Measurements from ENCODE around the gene PLXNB2. TPM values are rescaled to one million over a fixed set of nuclear protein-coding genes. Genes with fewer than 3 reads are reported as not detected.

PLXNB2 gene
- total and polyA plus RNA-seq, 2 donors from 2014 or later = 128 to 383 TPM

- intact Hi-C loops (cut with DNase I) = no loop called here
- H3K4me3 ChIP-seq (ENCODE audit: low read length in 3 of 3) = no peak overlapping the region
- FAIRE-seq (no peak), DNase-seq (no peak)
- no peaks in the 10 kb centered on the region for H3K4me1 ChIP-seq (ENCODE audit: control insufficient read depth in 2 of 3, insufficient read depth in 2 of 3, low read depth in 1 of 3, low read length in 3 of 3)
- H3K27me3 ChIP-seq (ENCODE audit: control insufficient read depth, insufficient read depth, low read length) = no peaks in the 10 kb centered on the region
- H3K36me3 ChIP-seq (ENCODE audit: control insufficient read depth in 2 of 3, insufficient read depth in 3 of 3, low read length in 3 of 3) = peaks cover 0 to 11% (median 9%) of the 10 kb centered on the region in 3 donors
- H3K27ac ChIP-seq (ENCODE audit: low read depth in 2 of 2, low read length in 2 of 2) = no peak overlapping the region
- H3K9me3 ChIP-seq (ENCODE audit: control insufficient read depth in 2 of 3, insufficient read depth in 1 of 3, low read length in 3 of 3) = no peaks in the 10 kb centered on the region
- no peak overlapping the region for H3K9ac ChIP-seq (ENCODE audit: low read length in 3 of 3)
- TF ChIP-seq CTCF (IDR thresholded peaks at IDR 0.05; ENCODE audit: borderline replicate concordance, extremely low read depth, insufficient read depth) = no peak
Measured at GRCh38 chr22:50229370-50229769, 78.1 kb downstream of the PLXNB2 start.

- intact Hi-C loops (cut with DNase I) = no loop called here
- FAIRE-seq = no peak
Measured at GRCh38 chr22:50228366-50228765, 79.1 kb downstream of the PLXNB2 start.

GRCh38 chr22:50227579-50228215 is 79.7 kb downstream of the PLXNB2 start:
- intact Hi-C loops (cut with DNase I) = no loop called here
- no peak for FAIRE-seq

More at GRCh38 chr22:50228366-50228765, 79.1 kb downstream of the PLXNB2 start:
- no peak overlapping the region for H3K27ac ChIP-seq (ENCODE audit: low read depth in 2 of 2, low read length in 2 of 2)
- H3K27me3 ChIP-seq (ENCODE audit: control insufficient read depth, insufficient read depth, low read length) = no peaks in the 10 kb centered on the region
- no peak overlapping the region for H3K9ac ChIP-seq (ENCODE audit: low read length in 3 of 3)
- H3K9me3 ChIP-seq (ENCODE audit: control insufficient read depth in 2 of 3, insufficient read depth in 1 of 3, low read length in 3 of 3) = no peaks in the 10 kb centered on the region
- no peak for TF ChIP-seq CTCF (IDR thresholded peaks at IDR 0.05; ENCODE audit: borderline replicate concordance, extremely low read depth, insufficient read depth)
- no peaks in the 10 kb centered on the region for H3K4me1 ChIP-seq (ENCODE audit: control insufficient read depth in 2 of 3, insufficient read depth in 2 of 3, low read depth in 1 of 3, low read length in 3 of 3)
- no peak for DNase-seq
- no peak overlapping the region for H3K4me3 ChIP-seq (ENCODE audit: low read length in 3 of 3)
- peaks cover 0 to 16% (median 14%) of the 10 kb centered on the region in 3 donors for H3K36me3 ChIP-seq (ENCODE audit: control insufficient read depth in 2 of 3, insufficient read depth in 3 of 3, low read length in 3 of 3)

More at GRCh38 chr22:50227579-50228215, 79.7 kb downstream of the PLXNB2 start:
- no peak for DNase-seq
- no peak overlapping the region for H3K4me3 ChIP-seq (ENCODE audit: low read length in 3 of 3)
- H3K36me3 ChIP-seq (ENCODE audit: control insufficient read depth in 2 of 3, insufficient read depth in 3 of 3, low read length in 3 of 3) = peaks cover 0 to 20% (median 18%) of the 10 kb centered on the region in 3 donors
- H3K9me3 ChIP-seq (ENCODE audit: control insufficient read depth in 2 of 3, insufficient read depth in 1 of 3, low read length in 3 of 3) = no peaks in the 10 kb centered on the region
- no peak overlapping the region for H3K9ac ChIP-seq (ENCODE audit: low read length in 3 of 3)
- no peaks in the 10 kb centered on the region for H3K4me1 ChIP-seq (ENCODE audit: control insufficient read depth in 2 of 3, insufficient read depth in 2 of 3, low read depth in 1 of 3, low read length in 3 of 3)
- H3K27me3 ChIP-seq (ENCODE audit: control insufficient read depth, insufficient read depth, low read length) = no peaks in the 10 kb centered on the region
- H3K27ac ChIP-seq (ENCODE audit: low read depth in 2 of 2, low read length in 2 of 2) = no peak overlapping the region
- no peak for TF ChIP-seq CTCF (IDR thresholded peaks at IDR 0.05; ENCODE audit: borderline replicate concordance, extremely low read depth, insufficient read depth)

Data from kidney (tissue), 14 donors.